Fibroblast of lung (primary cell): ENCODE results near the gene HTD2.

Experiments used
- EZH2 ChIP-seq: IDR thresholded peaks from 2 replicates; pipeline ENCODE4 v1.5.1; 2012; ENCODE audit warnings: low read length, control low read depth, mild to moderate bottlenecking; ENCODE audit errors: missing control alignments
- TF ChIP-seq, protein P1 (sequence below), 2 donors: IDR thresholded peaks in 1 of 2; conservative IDR thresholded peaks in 1 of 2; 1 replicate in 1 of 2; 2 replicates in 1 of 2; pipeline ENCODE4 v1.5.1; 2011 to 2012; ENCODE audit warnings: low read length in 2 of 2, control low read depth in 1 of 2, inconsistent platforms in 1 of 2, low read depth in 1 of 2, mild to moderate bottlenecking in 1 of 2

DNA sequence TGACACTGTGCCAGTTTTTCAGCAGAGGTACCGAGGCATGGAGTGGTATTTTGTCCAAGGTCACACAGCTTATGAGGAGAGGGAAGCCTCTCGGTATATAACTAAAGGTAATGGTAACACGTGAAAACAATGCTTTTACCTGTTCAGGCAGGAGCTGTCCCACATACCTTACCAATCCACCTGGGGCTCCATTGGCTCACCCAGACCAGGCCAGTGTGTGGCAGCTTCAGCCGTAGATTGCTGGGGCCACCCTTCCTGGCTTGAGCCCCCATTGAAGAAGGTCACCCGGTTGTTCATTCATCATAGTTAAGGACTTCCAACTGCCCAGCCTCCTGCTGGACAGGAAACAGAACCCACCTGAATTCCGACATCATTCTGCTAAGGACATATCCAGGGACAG lies 9.5 kb upstream of the HTD2 start:
- TF ChIP-seq, protein P1, sequence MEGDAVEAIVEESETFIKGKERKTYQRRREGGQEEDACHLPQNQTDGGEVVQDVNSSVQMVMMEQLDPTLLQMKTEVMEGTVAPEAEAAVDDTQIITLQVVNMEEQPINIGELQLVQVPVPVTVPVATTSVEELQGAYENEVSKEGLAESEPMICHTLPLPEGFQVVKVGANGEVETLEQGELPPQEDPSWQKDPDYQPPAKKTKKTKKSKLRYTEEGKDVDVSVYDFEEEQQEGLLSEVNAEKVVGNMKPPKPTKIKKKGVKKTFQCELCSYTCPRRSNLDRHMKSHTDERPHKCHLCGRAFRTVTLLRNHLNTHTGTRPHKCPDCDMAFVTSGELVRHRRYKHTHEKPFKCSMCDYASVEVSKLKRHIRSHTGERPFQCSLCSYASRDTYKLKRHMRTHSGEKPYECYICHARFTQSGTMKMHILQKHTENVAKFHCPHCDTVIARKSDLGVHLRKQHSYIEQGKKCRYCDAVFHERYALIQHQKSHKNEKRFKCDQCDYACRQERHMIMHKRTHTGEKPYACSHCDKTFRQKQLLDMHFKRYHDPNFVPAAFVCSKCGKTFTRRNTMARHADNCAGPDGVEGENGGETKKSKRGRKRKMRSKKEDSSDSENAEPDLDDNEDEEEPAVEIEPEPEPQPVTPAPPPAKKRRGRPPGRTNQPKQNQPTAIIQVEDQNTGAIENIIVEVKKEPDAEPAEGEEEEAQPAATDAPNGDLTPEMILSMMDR (conservative IDR thresholded peaks at IDR 0.05 in 1 of 2, IDR thresholded peaks at IDR 0.05 in 1 of 2; ENCODE audit: low read depth in 1 of 2, low read length in 2 of 2) = no peak
- no peak for TF ChIP-seq EZH2
